Measurements from ENCODE around the gene TRMT61B.

Gene TRMT61B

GRCh38 chr2:28901202-28901601, 31.1 kb upstream of the TRMT61B start:
- Histone ChIP-seq H3K9ac (ENCODE audit: low read length) (no peak overlapping the region), H3K4me3 (ENCODE audit: low read length) (no peak overlapping the region), H3K36me3 (ENCODE audit: control insufficient read depth, insufficient read depth, low read length, severe bottlenecking) (peaks cover 28% of the 10 kb centered on the region), H3K9me3 (ENCODE audit: control insufficient read depth, low read length) (no peaks in the 10 kb centered on the region), H3K4me1 (ENCODE audit: control insufficient read depth, insufficient read depth, low read length) (peaks cover 73% of the 10 kb centered on the region), H3K27me3 (replicated peaks; ENCODE audit: control insufficient read depth, insufficient read depth, low read length) (no peaks in the 10 kb centered on the region)
- no peak for DNase-seq (ENCODE audit: low read depth)

GRCh38 chr2:28898048-28898447, 27.9 kb upstream of the TRMT61B start:
- H3K4me1 ChIP-seq (ENCODE audit: control insufficient read depth, insufficient read depth, low read length) = peaks cover 60% of the 10 kb centered on the region
- H3K9ac ChIP-seq (ENCODE audit: low read length) = no peak overlapping the region
- DNase-seq (ENCODE audit: low read depth) = peak; percentile 4
- peaks cover 11% of the 10 kb centered on the region for H3K36me3 ChIP-seq (ENCODE audit: control insufficient read depth, insufficient read depth, low read length, severe bottlenecking)
- H3K4me3 ChIP-seq (ENCODE audit: low read length) = peak overlapping the region; percentile 97
- H3K9me3 ChIP-seq (ENCODE audit: control insufficient read depth, low read length) = no peaks in the 10 kb centered on the region
- no peaks in the 10 kb centered on the region for H3K27me3 ChIP-seq (replicated peaks; ENCODE audit: control insufficient read depth, insufficient read depth, low read length)

GRCh38 chr2:28896906-28897305, 26.8 kb upstream of the TRMT61B start:
- Histone ChIP-seq H3K27me3 (replicated peaks; ENCODE audit: control insufficient read depth, insufficient read depth, low read length) (no peaks in the 10 kb centered on the region), H3K36me3 (ENCODE audit: control insufficient read depth, insufficient read depth, low read length, severe bottlenecking) (no peaks in the 10 kb centered on the region), H3K4me3 (ENCODE audit: low read length) (peak overlapping the region; percentile 97), H3K4me1 (ENCODE audit: control insufficient read depth, insufficient read depth, low read length) (peaks cover 52% of the 10 kb centered on the region), H3K9ac (ENCODE audit: low read length) (no peak overlapping the region), H3K9me3 (ENCODE audit: control insufficient read depth, low read length) (no peaks in the 10 kb centered on the region)
- peak; percentile 68 for DNase-seq (ENCODE audit: low read depth)

GRCh38 chr2:28895189-28895893, 25.2 kb upstream of the TRMT61B start:
- peaks cover 40% of the 10 kb centered on the region for H3K4me1 ChIP-seq (ENCODE audit: control insufficient read depth, insufficient read depth, low read length)
- peak overlapping the region; percentile 98 for H3K9ac ChIP-seq (ENCODE audit: low read length)
- H3K4me3 ChIP-seq (ENCODE audit: low read length) = peak overlapping the region; percentile 97
- H3K36me3 ChIP-seq (ENCODE audit: control insufficient read depth, insufficient read depth, low read length, severe bottlenecking) = no peaks in the 10 kb centered on the region
- peak; percentile 61 for DNase-seq (ENCODE audit: low read depth)
- H3K27me3 ChIP-seq (replicated peaks; ENCODE audit: control insufficient read depth, insufficient read depth, low read length) = no peaks in the 10 kb centered on the region
- no peaks in the 10 kb centered on the region for H3K9me3 ChIP-seq (ENCODE audit: control insufficient read depth, low read length)

GRCh38 chr2:28894470-28895188, 24.5 kb upstream of the TRMT61B start, which contains the start of gene WDR43:
Gene WDR43 (plus strand): TSS chr2:28894667. CDS start chr2:28894699, 32 bp downstream.
- peak; percentile 99 for DNase-seq (ENCODE audit: low read depth)
- Histone ChIP-seq H3K27me3 (replicated peaks; ENCODE audit: control insufficient read depth, insufficient read depth, low read length) (no peaks in the 10 kb centered on the region), H3K9me3 (ENCODE audit: control insufficient read depth, low read length) (no peaks in the 10 kb centered on the region), H3K4me3 (ENCODE audit: low read length) (peak within 1 kb of the TSS; percentile 97), H3K4me1 (ENCODE audit: control insufficient read depth, insufficient read depth, low read length) (peaks cover 38% of the 10 kb centered on the region), H3K9ac (ENCODE audit: low read length) (peak within 1 kb of the TSS; percentile 98), H3K36me3 (ENCODE audit: control insufficient read depth, insufficient read depth, low read length, severe bottlenecking) (no peaks in the 10 kb centered on the region)

GRCh38 chr2:28893488-28893887, 23.4 kb upstream of the TRMT61B start:
- no peak for DNase-seq (ENCODE audit: low read depth)
- no peak overlapping the region for H3K9ac ChIP-seq (ENCODE audit: low read length)
- H3K4me1 ChIP-seq (ENCODE audit: control insufficient read depth, insufficient read depth, low read length) = peaks cover 26% of the 10 kb centered on the region
- H3K36me3 ChIP-seq (ENCODE audit: control insufficient read depth, insufficient read depth, low read length, severe bottlenecking) = no peaks in the 10 kb centered on the region
- H3K27me3 ChIP-seq (replicated peaks; ENCODE audit: control insufficient read depth, insufficient read depth, low read length) = no peaks in the 10 kb centered on the region
- no peaks in the 10 kb centered on the region for H3K9me3 ChIP-seq (ENCODE audit: control insufficient read depth, low read length)
- no peak overlapping the region for H3K4me3 ChIP-seq (ENCODE audit: low read length)

- Histone ChIP-seq H3K27me3 (replicated peaks; ENCODE audit: control insufficient read depth, insufficient read depth, low read length) (no peaks in the 10 kb centered on the region), H3K36me3 (ENCODE audit: control insufficient read depth, insufficient read depth, low read length, severe bottlenecking) (no peaks in the 10 kb centered on the region), H3K4me1 (ENCODE audit: control insufficient read depth, insufficient read depth, low read length) (no peaks in the 10 kb centered on the region), H3K9ac (ENCODE audit: low read length) (no peak overlapping the region), H3K4me3 (ENCODE audit: low read length) (no peak overlapping the region), H3K9me3 (ENCODE audit: control insufficient read depth, low read length) (no peaks in the 10 kb centered on the region)
- DNase-seq (ENCODE audit: low read depth) = no peak
These were observed 10.1 kb upstream of the TRMT61B start for GRCh38 chr2:28880193-28880592.

GRCh38 chr2:28871620-28872019, 1.5 kb upstream of the TRMT61B start:
- Histone ChIP-seq H3K27me3 (replicated peaks; ENCODE audit: control insufficient read depth, insufficient read depth, low read length) (no peaks in the 10 kb centered on the region), H3K9me3 (ENCODE audit: control insufficient read depth, low read length) (no peaks in the 10 kb centered on the region), H3K4me3 (ENCODE audit: low read length) (no peak overlapping the region), H3K36me3 (ENCODE audit: control insufficient read depth, insufficient read depth, low read length, severe bottlenecking) (no peaks in the 10 kb centered on the region), H3K4me1 (ENCODE audit: control insufficient read depth, insufficient read depth, low read length) (peaks cover 23% of the 10 kb centered on the region), H3K9ac (ENCODE audit: low read length) (no peak overlapping the region)
- DNase-seq (ENCODE audit: low read depth) = no peak

- no peaks in the 10 kb centered on the region for H3K9me3 ChIP-seq (ENCODE audit: control insufficient read depth, low read length)
- DNase-seq (ENCODE audit: low read depth) = peak; percentile 64
These were observed 489 bp downstream of the TRMT61B start for GRCh38 chr2:28869494-28870145.

GRCh38 chr2:28868611-28869010, 1.5 kb downstream of the TRMT61B start:
- Histone ChIP-seq H3K9ac (ENCODE audit: low read length) (no peak overlapping the region), H3K4me1 (ENCODE audit: control insufficient read depth, insufficient read depth, low read length) (peaks cover 23% of the 10 kb centered on the region), H3K27me3 (replicated peaks; ENCODE audit: control insufficient read depth, insufficient read depth, low read length) (no peaks in the 10 kb centered on the region), H3K36me3 (ENCODE audit: control insufficient read depth, insufficient read depth, low read length, severe bottlenecking) (peaks cover 7% of the 10 kb centered on the region), H3K9me3 (ENCODE audit: control insufficient read depth, low read length) (no peaks in the 10 kb centered on the region), H3K4me3 (ENCODE audit: low read length) (peak overlapping the region; percentile 91)
- DNase-seq (ENCODE audit: low read depth) = no peak

More at GRCh38 chr2:28869494-28870145, 489 bp downstream of the TRMT61B start:
- Histone ChIP-seq H3K4me1 (ENCODE audit: control insufficient read depth, insufficient read depth, low read length) (peaks cover 23% of the 10 kb centered on the region), H3K9ac (ENCODE audit: low read length) (peak overlapping the region; percentile 90), H3K27me3 (replicated peaks; ENCODE audit: control insufficient read depth, insufficient read depth, low read length) (no peaks in the 10 kb centered on the region), H3K36me3 (ENCODE audit: control insufficient read depth, insufficient read depth, low read length, severe bottlenecking) (peaks cover 5% of the 10 kb centered on the region), H3K4me3 (ENCODE audit: low read length) (peak overlapping the region; percentile 91)

- no peak overlapping the region for H3K4me3 ChIP-seq (ENCODE audit: low read length)
- no peaks in the 10 kb centered on the region for H3K27me3 ChIP-seq (replicated peaks; ENCODE audit: control insufficient read depth, insufficient read depth, low read length)
- H3K4me1 ChIP-seq (ENCODE audit: control insufficient read depth, insufficient read depth, low read length) = no peaks in the 10 kb centered on the region
- no peaks in the 10 kb centered on the region for H3K9me3 ChIP-seq (ENCODE audit: control insufficient read depth, low read length)
- DNase-seq (ENCODE audit: low read depth) = no peak
- H3K9ac ChIP-seq (ENCODE audit: low read length) = no peak overlapping the region
- H3K36me3 ChIP-seq (ENCODE audit: control insufficient read depth, insufficient read depth, low read length, severe bottlenecking) = peaks cover 17% of the 10 kb centered on the region
These were observed 14.1 kb downstream of the TRMT61B start for GRCh38 chr2:28855977-28856376.

Data from adipocyte (in vitro differentiated cells).